Keratinocyte (primary cell): Measurements from ENCODE around the gene PLEKHD1. TPM values are rescaled to one million over a fixed set of nuclear protein-coding genes. Genes with fewer than 3 reads are reported as not detected.

Experiments used
- DNase-seq: peaks from one replicate; pipeline ENCODE4 v3.0.0-alpha.2; 2011; ENCODE audit warnings: low read depth, missing footprints, low spot score
- FAIRE-seq: peaks from 2 replicates; lab custom pipeline; 2011; peaks lifted over from hg19 to GRCh38; lab: Jason Lieb, UNC
- H2AFZ ChIP-seq: 2 replicates; pipeline ENCODE4 v1.6.0; 2012; ENCODE audit warnings: low read length, control low read depth, inconsistent platforms; ENCODE audit not compliant: control insufficient read depth
- H3K27ac ChIP-seq: 2 replicates; pipeline ENCODE4 v1.5.1; 2011; ENCODE audit warnings: low read length; ENCODE audit not compliant: control insufficient read depth, insufficient read depth
- H3K27me3 ChIP-seq: 3 replicates; pipeline ENCODE4 v1.6.0; 2011; ENCODE audit warnings: low read length; ENCODE audit not compliant: control insufficient read depth, insufficient read depth; ENCODE audit errors: extremely low read depth
- H3K36me3 ChIP-seq, 2 experiments: 2 replicates in 1 of 2; 3 replicates in 1 of 2; pipeline ENCODE4 v1.5.1; 2011; ENCODE audit warnings: low read length in 2 of 2, mild to moderate bottlenecking in 1 of 2; ENCODE audit not compliant: control insufficient read depth in 2 of 2, insufficient read depth in 2 of 2; ENCODE audit errors: extremely low read depth in 1 of 2
- H3K4me1 ChIP-seq: 3 replicates; pipeline ENCODE4 v1.5.1; 2011; ENCODE audit warnings: low read length; ENCODE audit not compliant: control insufficient read depth, insufficient read depth; ENCODE audit errors: extremely low read depth
- H3K4me2 ChIP-seq: 3 replicates; pipeline ENCODE4 v1.6.0; 2011; ENCODE audit warnings: low read depth, low read length; ENCODE audit not compliant: control insufficient read depth, insufficient read depth; ENCODE audit errors: extremely low read depth
- H3K4me3 ChIP-seq, 3 experiments: fragments of 200-600 bp in 1 of 3; sonication (generic) in 1 of 3; 2 replicates in 2 of 3; 3 replicates in 1 of 3; pipeline ENCODE4 v1.5.1; 2011 to 2016; ENCODE audit warnings: low read length in 3 of 3, mild to moderate bottlenecking in 3 of 3, control low read depth in 2 of 3, inconsistent platforms in 1 of 3, low read depth in 1 of 3, mixed read lengths in 1 of 3, mixed run types in 1 of 3, moderate library complexity in 1 of 3; ENCODE audit not compliant: control insufficient read depth in 2 of 3, insufficient read depth in 2 of 3; ENCODE audit errors: extremely low read depth in 1 of 3
- H3K79me2 ChIP-seq: 2 replicates; pipeline ENCODE4 v1.6.0; 2012; ENCODE audit warnings: low read length; ENCODE audit not compliant: control insufficient read depth, insufficient read depth
- H3K9ac ChIP-seq: 3 replicates; pipeline ENCODE4 v1.6.0; 2011; ENCODE audit warnings: low read length; ENCODE audit not compliant: control insufficient read depth, insufficient read depth; ENCODE audit errors: extremely low read depth
- H3K9me1 ChIP-seq: 3 replicates; pipeline ENCODE4 v1.6.0; 2011; ENCODE audit warnings: low read length; ENCODE audit not compliant: control insufficient read depth, insufficient read depth; ENCODE audit errors: extremely low read depth
- H3K9me3 ChIP-seq: 2 replicates; pipeline ENCODE4 v1.5.1; 2012; ENCODE audit warnings: low read depth, low read length; ENCODE audit not compliant: control insufficient read depth
- H4K20me1 ChIP-seq: 3 replicates; pipeline ENCODE4 v1.6.0; 2011; ENCODE audit warnings: low read length; ENCODE audit not compliant: control insufficient read depth, insufficient read depth; ENCODE audit errors: extremely low read depth
- CTCF ChIP-seq, 3 experiments: IDR thresholded peaks in 1 of 3; conservative IDR thresholded peaks in 1 of 3; optimal IDR thresholded peaks in 1 of 3; 2 replicates in 2 of 3; 3 replicates in 1 of 3; pipeline versions ENCODE3 to v1.5.1; 2011; ENCODE audit warnings: low read length in 3 of 3, mild to moderate bottlenecking in 3 of 3, moderate library complexity in 2 of 3, control low read depth in 1 of 3, inconsistent platforms in 1 of 3; ENCODE audit not compliant: insufficient read depth in 2 of 3; ENCODE audit errors: extremely low read depth in 1 of 3
- EZH2 ChIP-seq: IDR thresholded peaks from one replicate; pipeline ENCODE4 v1.6.1; 2012; ENCODE audit warnings: inconsistent platforms, mild to moderate bottlenecking, low read length, moderate library complexity
- dilution Hi-C: fragments of 300-500 bp; cut with MboI; formaldehyde crosslinking; loops from one replicate; pipeline ENCODE4 v1.7.0; 2020; ENCODE audit warnings: low sequenced_read_pairs; ENCODE audit not compliant: extremely low pct_ligation_motif_present
- polyA plus RNA-seq, 5 experiments: library from polyadenylated mRNA; depleted of rRNA in 3 of 5; stranded (reverse) in 3 of 5; stranded (forward) in 1 of 5; unstranded in 1 of 5; fragments of >200 nt; gene quantifications; 1 replicate in 1 of 5; 2 replicates in 3 of 5; 3 replicates in 1 of 5; pipeline versions ENCODE4 v1.2.1 to v1.2.3, GENCODE V29; 2011 to 2012; ENCODE audit warnings: missing spikeins in 2 of 5, low read depth in 1 of 5, low replicate concordance in 1 of 5

The PLEKHD1 gene
- polyA plus RNA-seq, 1 donor (not counting 4 experiments of a cell fraction or from before 2014, with no cell fraction given): 0.01 TPM

DNA sequence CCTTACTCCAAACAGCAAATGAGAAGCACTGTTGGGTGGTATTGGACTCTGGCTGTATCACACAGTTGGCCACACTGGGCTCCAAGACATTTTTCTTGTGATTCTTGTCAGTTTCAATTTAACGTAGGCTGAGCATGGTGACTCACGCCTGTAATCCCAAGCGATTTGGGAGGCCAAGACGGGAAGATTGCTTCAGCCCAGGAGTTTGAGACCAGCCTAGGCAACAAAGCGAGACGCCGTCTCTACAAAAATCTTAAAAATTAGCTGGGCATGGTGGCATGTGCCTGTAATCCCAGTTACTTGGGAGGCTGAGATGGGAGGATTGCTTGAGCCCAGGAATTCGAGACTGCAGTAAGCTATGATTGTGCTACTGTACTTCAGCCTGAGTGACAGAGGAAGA, 35.3 kb upstream of the PLEKHD1 start:
- no peak overlapping the region for H2AFZ ChIP-seq
- no peak overlapping the region for H3K27ac ChIP-seq
- no peak overlapping the region for H3K4me3 ChIP-seq
- no peaks in the 10 kb centered on the region for H3K4me1 ChIP-seq
- TF ChIP-seq EZH2 (no peak), CTCF (optimal IDR thresholded peaks at IDR 0.05 in 1 of 3, IDR thresholded peaks at IDR 0.05 in 1 of 3, conservative IDR thresholded peaks at IDR 0.05 in 1 of 3; ENCODE audit: extremely low read depth in 1 of 3, insufficient read depth in 2 of 3, low read length in 3 of 3) (no peak)
- H4K20me1 ChIP-seq: no peaks in the 10 kb centered on the region
- H3K79me2 ChIP-seq: no peaks in the 10 kb centered on the region
- dilution Hi-C loops: no loop called here
- H3K27me3 ChIP-seq: no peaks in the 10 kb centered on the region
- no peaks in the 10 kb centered on the region for H3K9me1 ChIP-seq
- no peak for DNase-seq
- H3K9ac ChIP-seq: no peak overlapping the region
- H3K4me2 ChIP-seq: no peak overlapping the region
- H3K9me3 ChIP-seq: no peaks in the 10 kb centered on the region
- no peak for FAIRE-seq
- no peaks in the 10 kb centered on the region for H3K36me3 ChIP-seq

GRCh38 chr14:69451941-69452340, 32.6 kb upstream of the PLEKHD1 start:
- dilution Hi-C loops: no loop called here
- no peak overlapping the region for H3K4me3 ChIP-seq
- H3K27ac ChIP-seq: no peak overlapping the region
- H3K9me3 ChIP-seq: no peaks in the 10 kb centered on the region
- H3K9me1 ChIP-seq: peaks cover 2% of the 10 kb centered on the region
- H3K9ac ChIP-seq: no peak overlapping the region
- TF ChIP-seq CTCF (optimal IDR thresholded peaks at IDR 0.05 in 1 of 3, IDR thresholded peaks at IDR 0.05 in 1 of 3, conservative IDR thresholded peaks at IDR 0.05 in 1 of 3; ENCODE audit: extremely low read depth in 1 of 3, insufficient read depth in 2 of 3, low read length in 3 of 3) (no peak), EZH2 (no peak)
- FAIRE-seq: no peak
- DNase-seq: no peak
- no peaks in the 10 kb centered on the region for H3K4me1 ChIP-seq
- H4K20me1 ChIP-seq: no peaks in the 10 kb centered on the region
- no peaks in the 10 kb centered on the region for H3K27me3 ChIP-seq
- peaks cover 3 to 10% of the 10 kb centered on the region in 2 experiments for H3K36me3 ChIP-seq
- H3K79me2 ChIP-seq: no peaks in the 10 kb centered on the region
- no peak overlapping the region for H3K4me2 ChIP-seq
- no peak overlapping the region for H2AFZ ChIP-seq
